Upper lobe of left lung (tissue), 6 donors: Measurements from ENCODE around the gene GARNL3. TPM values are rescaled to one million over a fixed set of nuclear protein-coding genes. Genes with fewer than 3 reads are reported as not detected.

Source experiments
- ATAC-seq, 2 donors: fragments of 200-7000 bp; cut with Tn5 transposase; one replicate each; pipeline ENCODE4 v1.9.1; 2022; ENCODE audit warnings: mild to moderate bottlenecking in 2 of 2, moderate library complexity in 2 of 2; ENCODE audit not compliant: low FRiP score in 2 of 2
- DNase-seq, 2 donors: peaks; one replicate each; pipeline ENCODE4 v3.0.0-alpha.2; 2019 to 2020
- H3K27ac ChIP-seq, 4 donors: fragments of 200-600 bp; sonication (generic); one replicate each; pipeline ENCODE4 v1.5.1; 2016 to 2019
- H3K27me3 ChIP-seq, 4 donors: fragments of 200-600 bp; sonication (generic); one replicate each; pipeline ENCODE4 v1.5.1; 2017 to 2019
- H3K36me3 ChIP-seq, 4 donors: fragments of 200-600 bp; sonication (generic); one replicate each; pipeline ENCODE4 v1.5.1; 2016 to 2019
- H3K4me1 ChIP-seq, 4 donors: fragments of 200-600 bp; sonication (generic); one replicate each; pipeline ENCODE4 v1.5.1; 2018 to 2019
- H3K4me3 ChIP-seq, 4 donors: fragments of 200-600 bp; sonication (generic); one replicate each; pipeline ENCODE4 v1.5.1; 2017 to 2019; ENCODE audit warnings: mild to moderate bottlenecking in 2 of 4, moderate library complexity in 1 of 4
- H3K9me3 ChIP-seq, 4 donors: fragments of 200-600 bp; sonication (generic); one replicate each; pipeline ENCODE4 v1.5.1; 2018 to 2019
- CTCF ChIP-seq, 6 experiments: fragments of 450-650 bp in 4 of 6; fragments of 200-600 bp in 2 of 6; sonication (generic) in 2 of 6; IDR thresholded peaks; one replicate each; pipeline ENCODE4 v1.5.1; 2016 to 2019; ENCODE audit warnings: antibody characterized with exemption in 6 of 6
- EP300 ChIP-seq, 4 donors: sonication (generic); formaldehyde crosslinking; IDR thresholded peaks; one replicate each; pipeline ENCODE4 v1.5.1; 2017; ENCODE audit warnings: antibody characterized with exemption in 4 of 4, control low read depth in 2 of 4
- POLR2A ChIP-seq, 4 donors: fragments of 450-650 bp; IDR thresholded peaks; one replicate each; pipeline ENCODE4 v1.5.1; 2016 to 2017; ENCODE audit warnings: antibody characterized with exemption in 4 of 4, mild to moderate bottlenecking in 2 of 4
- POLR2AphosphoS5 ChIP-seq, 2 donors: sonication (generic); formaldehyde crosslinking; IDR thresholded peaks; one replicate each; pipeline ENCODE4 v1.5.1; 2017; ENCODE audit warnings: antibody characterized with exemption in 2 of 2
- WGBS, 2 donors: methylation state at CpG; one replicate each; pipeline ENCODE4 v1.1.5; 2017 to 2018; 5-methylcytosine and 5-hydroxymethylcytosine counted together
- total RNA-seq, 6 donors: library from RNA; depleted of rRNA in 4 of 6; stranded (reverse); fragments of >200 nt in 4 of 6; gene quantifications; one replicate each; pipeline versions ENCODE4 v1.1.0 to v1.2.1, GENCODE V29; 2016 to 2021
- donor health status: DM: no; HTN: no; CAD: no; lungs with moderate emphysema.
- donor health status: DM: no; HTN: yes; CAD: no; lungs with severe emphysema.

Gene GARNL3
- total RNA-seq, 6 donors from 2014 or later = 3.1 to 37.7 (median 7.0) TPM

GRCh38 chr9:127397646-127398274 is 133.2 kb downstream of the GARNL3 start:
- TF ChIP-seq EP300 (IDR thresholded peaks at IDR 0.05) (no peak), CTCF (IDR thresholded peaks at IDR 0.05) (peak; percentile 20 to 67 (median 38))
- H3K4me3 ChIP-seq = peak overlapping the region; percentile 79 to 96 (median 94)
- 0 to 2% methylated on average over 1 to 21 of the region's 55 CpGs for WGBS, 2 donors
- H3K9me3 ChIP-seq = no peaks in the 10 kb centered on the region
- peak overlapping the region; percentile 83 to 88 (median 86) for H3K27ac ChIP-seq
- H3K4me1 ChIP-seq = peaks cover 13 to 29% (median 19%) of the 10 kb centered on the region in 4 donors
- ATAC-seq = peak in 1 of 2 donors; percentile 13
- H3K27me3 ChIP-seq = no peaks in the 10 kb centered on the region
- DNase-seq = peak; percentile 43 to 89
- peaks cover 0 to 18% (median 12%) of the 10 kb centered on the region in 4 donors for H3K36me3 ChIP-seq

- TF ChIP-seq CTCF (IDR thresholded peaks at IDR 0.05) (no peak), POLR2AphosphoS5 (IDR thresholded peaks at IDR 0.05) (no peak)
- DNase-seq (no peak), ATAC-seq (no peak)
- no peaks in the 10 kb centered on the region for H3K27me3 ChIP-seq
- WGBS, 2 donors = 56 to 71% methylated on average over 3 to 5 of the region's 5 CpGs
- peak overlapping the region in 1 of 4 donors; percentile 83 for H3K27ac ChIP-seq
- peaks cover 13 to 29% (median 19%) of the 10 kb centered on the region in 4 donors for H3K4me1 ChIP-seq
- H3K9me3 ChIP-seq = no peaks in the 10 kb centered on the region
- H3K4me3 ChIP-seq = peak overlapping the region in 3 of 4 donors; percentile 93 to 96 (median 95)
- H3K36me3 ChIP-seq = peaks cover 0 to 18% (median 13%) of the 10 kb centered on the region in 4 donors
Measured at GRCh38 chr9:127398275-127398647, 133.7 kb downstream of the GARNL3 start.

GRCh38 chr9:127398715-127399400 is 134.3 kb downstream of the GARNL3 start:
- peaks cover 2 to 20% (median 17%) of the 10 kb centered on the region in 4 donors for H3K36me3 ChIP-seq
- TF ChIP-seq EP300 (IDR thresholded peaks at IDR 0.05) (no peak), CTCF (IDR thresholded peaks at IDR 0.05) (peak in 1 of 6 experiments; percentile 6)
- DNase-seq = peak in 1 of 2 donors; percentile 21
- H3K27me3 ChIP-seq = no peaks in the 10 kb centered on the region
- 86 to 90% methylated on average over 10 to 13 of the region's 13 CpGs for WGBS, 2 donors
- H3K9me3 ChIP-seq = no peaks in the 10 kb centered on the region
- H3K27ac ChIP-seq = no peak overlapping the region
- peaks cover 13 to 29% (median 19%) of the 10 kb centered on the region in 4 donors for H3K4me1 ChIP-seq
- no peak overlapping the region for H3K4me3 ChIP-seq
- no peak for ATAC-seq

- peaks cover 3 to 29% (median 23%) of the 10 kb centered on the region in 4 donors for H3K36me3 ChIP-seq
- H3K27ac ChIP-seq = no peak overlapping the region
- no peaks in the 10 kb centered on the region for H3K9me3 ChIP-seq
- ATAC-seq = no peak
- H3K4me1 ChIP-seq = peaks cover 13 to 29% (median 19%) of the 10 kb centered on the region in 4 donors
- no peak for TF ChIP-seq CTCF (IDR thresholded peaks at IDR 0.05)
- no peak for TF ChIP-seq POLR2A (IDR thresholded peaks at IDR 0.05)
- no peak for TF ChIP-seq POLR2AphosphoS5 (IDR thresholded peaks at IDR 0.05)
- H3K27me3 ChIP-seq = no peaks in the 10 kb centered on the region
- WGBS, 2 donors = 95% methylated on average over 14 of the region's 14 CpGs
- H3K4me3 ChIP-seq = no peak overlapping the region
- no peak for DNase-seq
Measured at GRCh38 chr9:127399736-127400269, 135.2 kb downstream of the GARNL3 start.
